HEK293 (cell line): ENCODE data around the gene ABL2.

ENCODE experiments used
- ZBTB7A ChIP-seq: fragments of 450-650 bp; formaldehyde crosslinking; IDR thresholded peaks from 2 replicates; pipeline ENCODE4 v1.5.1; 2016; ENCODE audit warnings: low read depth, missing biosample characterization, missing genetic modification characterization
- ZNF610 ChIP-seq: fragments of 450-650 bp; formaldehyde crosslinking; IDR thresholded peaks from 2 replicates; pipeline ENCODE4 v1.5.1; 2016; ENCODE audit warnings: missing biosample characterization, missing genetic modification characterization, borderline replicate concordance

DNA sequence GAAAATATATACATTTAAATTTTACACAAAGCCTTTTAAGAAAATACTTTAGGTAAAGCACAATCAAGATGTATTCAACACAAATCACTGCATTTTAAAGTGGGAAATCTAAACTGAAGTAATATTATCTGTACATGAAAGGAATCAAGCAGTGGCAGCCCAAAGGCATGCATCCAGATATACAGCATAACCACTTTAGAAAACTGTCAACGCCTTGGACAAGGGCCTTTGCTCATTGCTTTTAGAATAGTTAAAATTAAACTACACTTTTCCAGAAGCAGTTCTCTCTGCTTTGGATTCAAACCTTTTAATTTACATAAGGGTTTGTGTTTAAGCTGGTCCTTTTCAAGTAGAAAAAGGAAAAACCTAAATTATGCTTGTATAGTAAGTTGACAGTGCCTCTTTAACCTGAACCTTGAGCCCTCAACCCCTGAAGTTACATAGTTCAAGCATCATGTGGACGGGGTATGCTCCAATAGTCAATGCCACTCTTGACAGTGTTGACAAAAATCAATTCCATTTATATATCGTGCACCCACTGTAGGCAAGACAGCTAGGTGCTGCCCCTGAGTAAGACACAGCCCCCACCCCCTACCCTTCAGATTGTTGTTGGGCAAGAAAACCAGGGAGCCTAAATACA is 124.7 kb downstream of the ABL2 start:
- TF ChIP-seq ZBTB7A (tag by site-specific recombination) (no peak), ZNF610 (tag by site-specific recombination) (no peak)
